K562 (cell line): ENCODE data around the gene IRF1. TPM values are rescaled to one million over a fixed set of nuclear protein-coding genes. Genes with fewer than 3 reads are reported as not detected.
A peak's percentile ranks its signal among the peaks of the same experiment; 100 is the strongest.

Experiments
- ATF1 ChIP-seq, 2 experiments: fragments of 450-650 bp in 1 of 2; IDR thresholded peaks; 2 replicates each; pipeline ENCODE4 v1.6.1; 2016; ENCODE audit warnings: missing compliant biosample characterization in 1 of 2, missing genetic modification characterization in 1 of 2
- FOXA3 ChIP-seq, 2 experiments: fragments of 450-650 bp in 1 of 2; sonication (generic) in 1 of 2; formaldehyde crosslinking; IDR thresholded peaks in 1 of 2; conservative IDR thresholded peaks in 1 of 2; 2 replicates each; pipeline versions ENCODE4 v1.4.0 to v1.8.0; 2020 to 2022; ENCODE audit warnings: mild to moderate bottlenecking in 2 of 2, missing genetic modification reagents in 1 of 2
- GTF2E2 ChIP-seq: fragments of 200-800 bp; sonication (Bioruptor generic); IDR thresholded peaks from 2 replicates; pipeline ENCODE4 v1.6.1; 2016; ENCODE audit warnings: missing genetic modification characterization, missing compliant biosample characterization
- RUNX1 ChIP-seq: sonication (generic); IDR thresholded peaks from 2 replicates; pipeline ENCODE4 v1.6.1; 2016; ENCODE audit warnings: antibody characterized with exemption, low read depth
- SMARCA5 ChIP-seq: fragments of 450-650 bp; IDR thresholded peaks from 2 replicates; pipeline ENCODE4 v1.6.1; 2016
- TCF7L2 ChIP-seq: fragments of 150-350 bp; IDR thresholded peaks from 2 replicates; pipeline ENCODE4 v1.6.1; 2016; ENCODE audit warnings: low read depth, mild to moderate bottlenecking, low read length, moderate library complexity
- ZFX ChIP-seq: sonication (generic); formaldehyde crosslinking; IDR thresholded peaks from 2 replicates; pipeline ENCODE4 v1.8.0; 2022; ENCODE audit warnings: mild to moderate bottlenecking, missing genetic modification reagents, moderate library complexity
- ZNF133 ChIP-seq: fragments of 250-450 bp; sonication (Bioruptor Pico); IDR thresholded peaks from 2 replicates; pipeline ENCODE4 v1.4.0; 2020; ENCODE audit warnings: mild to moderate bottlenecking
- ZNF140 ChIP-seq: fragments of 250-450 bp; sonication (Bioruptor Pico); IDR thresholded peaks from 2 replicates; pipeline ENCODE4 v1.8.0; 2021; ENCODE audit warnings: moderate library complexity, mild to moderate bottlenecking, inconsistent platforms
- ZNF280A ChIP-seq: fragments of 450-650 bp; IDR thresholded peaks from 2 replicates; pipeline ENCODE4 v1.6.1; 2018; ENCODE audit warnings: mild to moderate bottlenecking, low read depth; ENCODE audit not compliant: partially characterized antibody
- ZNF449 ChIP-seq: fragments of 250-450 bp; sonication (Bioruptor Pico); IDR thresholded peaks from 2 replicates; pipeline ENCODE4 v1.8.0; 2022; ENCODE audit warnings: moderate library complexity, mild to moderate bottlenecking, inconsistent platforms
- polyA plus RNA-seq, 8 experiments: library from polyadenylated mRNA; depleted of rRNA in 4 of 8; stranded (reverse) in 5 of 8; unstranded in 3 of 8; fragments of >200 nt; fragmentation: Nextera tagmentation in 2 of 8; fragmentation: Illumina TruSeq in 1 of 8; extraction: Ambion mirVana in 2 of 8; extraction: Trizol in 1 of 8; gene quantifications; 2 replicates each; pipeline versions ENCODE4 v1.2.1 to v1.2.3, GENCODE V29; 2011 to 2014; ENCODE audit warnings: inconsistent platforms in 1 of 8, missing spikeins in 1 of 8
- total RNA-seq, 7 experiments: library from RNA; depleted of rRNA in 6 of 7; stranded (reverse); fragments of >200 nt in 6 of 7; fragmentation: Illumina TruSeq in 2 of 7; extraction: Trizol in 2 of 7; gene quantifications; 2 replicates each; pipeline versions ENCODE4 v1.2.1 to v1.2.3, GENCODE V29; 2011 to 2021; ENCODE audit warnings: low replicate concordance in 1 of 7
- TF ChIP-seq, protein P1 (sequence below), 2 experiments: fragments of 450-650 bp; formaldehyde crosslinking in 1 of 2; IDR thresholded peaks; 2 replicates each; pipeline versions ENCODE4 v1.4.0 to v1.6.1; 2014 to 2020; ENCODE audit warnings: mild to moderate bottlenecking in 2 of 2, borderline replicate concordance in 1 of 2, low read depth in 1 of 2
- TF ChIP-seq, protein P2 (sequence below): fragments of 250-450 bp; sonication (Bioruptor Pico); IDR thresholded peaks from 2 replicates; pipeline ENCODE4 v1.8.0; 2022; ENCODE audit warnings: inconsistent platforms, mild to moderate bottlenecking, moderate library complexity, borderline replicate concordance

Gene IRF1
- total and polyA plus RNA-seq, 9 of the 15 experiments (the other 6 are each of a cell fraction or from before 2014, with no cell fraction given) = 1.1 to 12.3 (median 5.9) TPM

DNA sequence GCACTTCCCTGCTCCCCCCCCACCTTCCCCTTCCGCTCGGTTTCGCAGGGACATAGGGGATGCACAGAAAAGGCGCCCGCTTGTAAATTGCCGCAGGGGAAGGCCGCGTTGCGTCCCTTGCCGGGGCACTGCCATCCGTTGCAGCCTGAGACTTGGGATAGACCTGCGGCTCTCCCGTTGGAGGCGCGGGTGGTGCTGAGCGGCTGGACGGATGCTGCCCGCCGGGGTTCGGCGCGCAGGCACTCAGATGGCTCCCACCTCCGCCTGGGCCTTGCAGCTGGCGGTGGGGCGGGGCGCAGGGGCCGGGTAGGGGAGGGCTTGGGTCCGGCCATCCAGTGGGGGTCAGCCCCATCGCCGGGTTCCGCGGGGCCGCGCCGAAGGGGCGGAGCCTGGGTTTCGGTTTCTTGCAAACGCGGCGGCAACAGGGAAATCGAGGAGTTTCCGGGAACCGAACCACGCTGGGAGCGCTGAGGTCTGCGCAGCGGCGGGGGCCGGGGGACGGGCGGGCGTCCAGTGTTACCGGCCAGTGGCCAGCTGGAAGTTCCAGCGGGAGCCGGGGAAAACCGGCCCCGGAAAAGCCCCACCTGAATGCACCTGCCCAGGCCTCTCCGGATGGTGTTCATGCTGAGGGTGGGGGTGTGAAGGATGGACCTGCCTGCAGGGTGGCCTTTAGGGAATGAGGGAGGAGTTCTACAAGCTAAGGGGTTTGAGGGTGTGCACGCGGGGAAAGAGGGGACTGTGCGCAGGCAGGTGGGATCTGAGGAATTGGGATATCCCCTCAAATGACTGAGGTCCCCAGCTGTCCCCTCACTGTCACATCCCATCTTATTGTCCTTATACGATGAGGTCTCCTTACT lies 6.3 kb upstream of the IRF1 start (continued):
- TF ChIP-seq, protein P1, sequence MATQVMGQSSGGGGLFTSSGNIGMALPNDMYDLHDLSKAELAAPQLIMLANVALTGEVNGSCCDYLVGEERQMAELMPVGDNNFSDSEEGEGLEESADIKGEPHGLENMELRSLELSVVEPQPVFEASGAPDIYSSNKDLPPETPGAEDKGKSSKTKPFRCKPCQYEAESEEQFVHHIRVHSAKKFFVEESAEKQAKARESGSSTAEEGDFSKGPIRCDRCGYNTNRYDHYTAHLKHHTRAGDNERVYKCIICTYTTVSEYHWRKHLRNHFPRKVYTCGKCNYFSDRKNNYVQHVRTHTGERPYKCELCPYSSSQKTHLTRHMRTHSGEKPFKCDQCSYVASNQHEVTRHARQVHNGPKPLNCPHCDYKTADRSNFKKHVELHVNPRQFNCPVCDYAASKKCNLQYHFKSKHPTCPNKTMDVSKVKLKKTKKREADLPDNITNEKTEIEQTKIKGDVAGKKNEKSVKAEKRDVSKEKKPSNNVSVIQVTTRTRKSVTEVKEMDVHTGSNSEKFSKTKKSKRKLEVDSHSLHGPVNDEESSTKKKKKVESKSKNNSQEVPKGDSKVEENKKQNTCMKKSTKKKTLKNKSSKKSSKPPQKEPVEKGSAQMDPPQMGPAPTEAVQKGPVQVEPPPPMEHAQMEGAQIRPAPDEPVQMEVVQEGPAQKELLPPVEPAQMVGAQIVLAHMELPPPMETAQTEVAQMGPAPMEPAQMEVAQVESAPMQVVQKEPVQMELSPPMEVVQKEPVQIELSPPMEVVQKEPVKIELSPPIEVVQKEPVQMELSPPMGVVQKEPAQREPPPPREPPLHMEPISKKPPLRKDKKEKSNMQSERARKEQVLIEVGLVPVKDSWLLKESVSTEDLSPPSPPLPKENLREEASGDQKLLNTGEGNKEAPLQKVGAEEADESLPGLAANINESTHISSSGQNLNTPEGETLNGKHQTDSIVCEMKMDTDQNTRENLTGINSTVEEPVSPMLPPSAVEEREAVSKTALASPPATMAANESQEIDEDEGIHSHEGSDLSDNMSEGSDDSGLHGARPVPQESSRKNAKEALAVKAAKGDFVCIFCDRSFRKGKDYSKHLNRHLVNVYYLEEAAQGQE (IDR thresholded peaks at IDR 0.05; ENCODE audit: borderline replicate concordance) = peak; percentile 87
- TF ChIP-seq, protein P1 (CRISPR knock-in tag; IDR thresholded peaks at IDR 0.05; ENCODE audit: low read depth) = peak; percentile 22; the same call in 1 of the 2 replicates
- TF ChIP-seq SMARCA5 = peak; percentile 29; the same call in 1 of the 2 replicates
- peak; percentile 75; the same call in 1 of the 2 replicates for TF ChIP-seq GTF2E2 (tag)
- TF ChIP-seq ZNF280A = no peak
- TF ChIP-seq ZNF449 (CRISPR knock-in tag) = no peak
- TF ChIP-seq RUNX1 = no peak
- TF ChIP-seq ZNF133 = no peak
- no peak for TF ChIP-seq FOXA3 (CRISPR knock-in tag; conservative IDR thresholded peaks at IDR 0.05 in 1 of 2, IDR thresholded peaks at IDR 0.05 in 1 of 2)
- 0 out of 2 replicates have a peak, but pooled peaks have one; percentile 22 for TF ChIP-seq ZNF140
- TF ChIP-seq ATF1 (CRISPR knock-in tag; IDR thresholded peaks at IDR 0.05) = no peak
- peak; percentile 51 for TF ChIP-seq ATF1 (tag; IDR thresholded peaks at IDR 0.05)
- TF ChIP-seq TCF7L2 = no peak
- TF ChIP-seq ZFX (CRISPR knock-in tag) = peak; percentile 86
- TF ChIP-seq, protein P2, sequence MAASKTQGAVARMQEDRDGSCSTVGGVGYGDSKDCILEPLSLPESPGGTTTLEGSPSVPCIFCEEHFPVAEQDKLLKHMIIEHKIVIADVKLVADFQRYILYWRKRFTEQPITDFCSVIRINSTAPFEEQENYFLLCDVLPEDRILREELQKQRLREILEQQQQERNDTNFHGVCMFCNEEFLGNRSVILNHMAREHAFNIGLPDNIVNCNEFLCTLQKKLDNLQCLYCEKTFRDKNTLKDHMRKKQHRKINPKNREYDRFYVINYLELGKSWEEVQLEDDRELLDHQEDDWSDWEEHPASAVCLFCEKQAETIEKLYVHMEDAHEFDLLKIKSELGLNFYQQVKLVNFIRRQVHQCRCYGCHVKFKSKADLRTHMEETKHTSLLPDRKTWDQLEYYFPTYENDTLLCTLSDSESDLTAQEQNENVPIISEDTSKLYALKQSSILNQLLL = no peak
